Activated CD4-positive, alpha-beta T cell treated with anti-CD3 and anti-CD28 coated beads, Interleukin-2, amount 50 U/mL, for 16 hours (primary cell): ENCODE data around the gene KCNN4.
"Not testable (repeated sequence)": the region's sequence is repeated elsewhere in the genome, so short reads cannot be mapped to it uniquely, and the experiment has no call there.

Experiments
- DNase-seq: peaks from one replicate; pipeline ENCODE4 v3.0.0-alpha.2; 2020

Gene KCNN4

DNA sequence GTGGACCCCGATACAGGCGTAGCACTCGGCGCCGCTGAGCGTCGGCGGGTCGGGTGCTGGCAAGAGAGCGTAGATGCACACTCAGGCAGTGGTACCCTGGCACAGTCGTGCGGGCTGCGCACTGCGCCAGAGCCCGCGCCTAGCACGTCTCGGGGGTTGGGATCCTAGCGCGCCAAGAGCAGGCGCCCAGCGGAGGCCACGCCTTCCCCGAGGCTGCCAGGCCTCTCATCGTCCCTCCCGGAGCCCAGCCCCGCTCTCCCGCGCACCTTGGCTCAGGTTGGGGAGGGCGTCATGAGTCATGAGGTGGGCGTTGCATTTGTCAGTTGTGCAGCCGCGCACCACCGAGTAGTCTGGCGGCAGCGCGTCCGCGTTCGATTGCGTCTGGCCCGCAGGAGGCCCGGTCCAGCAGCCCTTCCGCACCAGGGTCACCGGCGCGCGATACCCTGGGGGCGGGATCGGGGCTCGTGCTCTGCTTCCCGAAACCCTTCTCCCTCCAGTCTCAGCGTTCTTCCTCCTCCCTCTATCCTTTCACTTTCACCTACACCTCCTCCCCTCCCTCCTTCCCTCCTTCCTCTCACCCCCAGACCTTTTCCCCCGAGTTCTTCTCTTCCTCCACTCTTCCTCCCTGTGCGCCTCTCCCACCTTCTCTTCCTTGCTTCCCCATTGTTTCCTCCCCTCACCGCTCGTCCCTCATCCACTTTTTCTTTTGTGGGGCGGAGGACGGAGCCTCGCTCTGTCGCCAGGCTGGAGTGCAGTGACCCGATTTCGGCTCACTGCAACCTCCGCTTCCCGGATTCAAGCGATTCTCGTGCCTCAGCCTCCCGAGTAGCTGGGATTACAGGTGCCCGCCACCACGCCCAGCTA, 18.0 kb upstream of the KCNN4 start:
- DNase-seq = no peak

DNA sequence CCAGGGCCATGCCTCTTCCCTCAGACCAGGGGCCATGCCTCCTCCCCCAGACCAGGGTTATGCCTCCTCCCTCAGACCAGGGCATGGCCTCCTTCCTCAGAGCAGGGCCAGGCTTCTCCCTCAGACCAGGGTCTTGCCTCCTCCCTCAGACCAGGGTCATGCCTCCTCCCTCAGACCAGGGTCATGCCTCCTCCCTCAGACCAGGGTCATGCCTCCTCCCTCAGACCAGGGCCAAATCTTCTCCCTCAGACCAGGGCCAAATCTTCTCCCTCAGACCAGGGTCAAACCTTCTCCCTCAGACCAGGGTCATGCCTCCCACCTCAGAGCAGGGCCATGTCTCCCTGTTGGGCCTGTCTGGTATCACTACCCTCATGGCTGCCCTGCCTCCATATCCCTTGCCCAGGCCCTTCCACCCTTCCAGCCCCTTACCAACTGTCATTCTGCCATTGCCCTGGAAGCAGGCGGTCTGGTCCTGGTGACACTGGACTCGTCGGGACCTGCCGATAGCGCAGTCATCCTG, 17.3 kb upstream of the KCNN4 start:
- no peak for DNase-seq

DNA sequence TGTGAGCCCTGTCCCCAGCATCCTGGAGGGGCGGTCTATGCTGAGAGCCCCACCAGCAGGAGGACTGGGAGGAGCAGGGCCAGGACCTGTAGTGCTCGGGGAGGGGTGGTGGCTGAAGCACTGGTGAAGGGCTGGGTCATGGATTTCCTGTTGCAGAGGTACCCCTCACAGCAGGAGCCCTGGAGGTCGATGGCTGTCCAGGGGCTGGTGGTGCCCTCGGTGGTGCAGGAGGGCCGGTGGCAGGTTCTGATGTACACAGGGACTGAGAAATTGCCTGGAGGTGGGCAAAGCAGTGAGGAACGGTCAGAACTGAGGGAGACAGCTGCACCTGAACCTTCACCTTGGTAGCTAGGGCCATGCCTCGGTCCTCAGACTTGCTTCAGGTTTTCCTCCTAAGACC, 16.8 kb upstream of the KCNN4 start:
- DNase-seq = no peak

DNA sequence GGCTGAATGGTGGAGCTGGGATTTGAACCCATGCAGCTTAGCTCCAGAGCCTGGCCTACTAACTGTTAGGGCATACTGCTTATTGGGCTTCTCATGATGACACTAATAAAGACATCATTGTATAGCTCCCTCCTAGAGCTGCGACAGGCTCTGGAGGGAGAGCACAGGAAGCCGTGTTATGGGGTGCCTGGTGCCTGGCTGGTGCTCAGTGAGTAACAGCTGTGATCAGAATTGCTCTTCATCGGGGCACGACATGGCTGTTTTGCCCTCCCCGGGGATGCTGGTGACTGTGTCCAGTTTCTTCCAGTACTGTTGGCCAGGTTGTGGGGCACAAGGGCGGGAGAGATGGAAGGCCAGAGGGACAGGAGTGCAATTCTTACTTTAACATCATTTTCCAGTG, 16.3 kb upstream of the KCNN4 start:
- no peak for DNase-seq

DNA sequence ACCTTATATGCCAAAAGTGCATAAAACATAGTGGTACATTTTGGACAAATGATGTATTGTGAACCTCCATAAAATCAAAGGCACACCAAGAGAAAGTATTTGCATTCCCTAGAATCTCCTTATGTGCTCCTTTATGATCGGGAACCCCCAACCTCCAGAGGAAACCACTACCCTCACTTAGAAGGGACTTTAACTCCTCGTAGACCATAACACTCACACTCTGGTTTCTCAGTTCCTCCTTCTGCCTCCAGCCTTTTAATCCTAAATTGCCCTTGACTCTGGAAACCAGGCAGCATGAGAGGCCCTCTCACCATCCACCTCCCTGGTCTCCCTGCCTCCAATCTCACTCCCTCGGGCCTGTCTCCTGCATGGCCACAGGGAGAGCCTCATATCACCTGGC, 9.8 kb upstream of the KCNN4 start:
- no peak for DNase-seq

DNA sequence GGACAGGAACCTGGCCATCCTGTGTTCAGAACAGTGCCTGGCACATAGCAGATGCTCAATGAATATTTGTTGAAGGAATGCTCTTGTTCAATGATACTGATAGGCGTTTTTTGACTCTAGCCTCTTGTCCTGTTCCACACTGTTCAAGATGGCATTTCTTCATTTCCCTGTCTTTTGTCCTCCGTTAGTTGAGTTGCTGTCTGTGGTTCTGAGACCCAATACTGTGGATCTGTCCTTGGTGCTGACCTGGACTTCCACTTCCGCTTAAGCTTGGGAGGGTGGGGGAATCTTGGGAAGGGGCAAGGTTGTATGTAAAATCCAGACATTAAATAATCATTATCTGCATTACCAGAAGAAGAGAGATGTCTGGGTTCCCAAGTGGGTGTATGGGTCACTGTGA, 8.3 kb upstream of the KCNN4 start:
- DNase-seq = no peak

DNA sequence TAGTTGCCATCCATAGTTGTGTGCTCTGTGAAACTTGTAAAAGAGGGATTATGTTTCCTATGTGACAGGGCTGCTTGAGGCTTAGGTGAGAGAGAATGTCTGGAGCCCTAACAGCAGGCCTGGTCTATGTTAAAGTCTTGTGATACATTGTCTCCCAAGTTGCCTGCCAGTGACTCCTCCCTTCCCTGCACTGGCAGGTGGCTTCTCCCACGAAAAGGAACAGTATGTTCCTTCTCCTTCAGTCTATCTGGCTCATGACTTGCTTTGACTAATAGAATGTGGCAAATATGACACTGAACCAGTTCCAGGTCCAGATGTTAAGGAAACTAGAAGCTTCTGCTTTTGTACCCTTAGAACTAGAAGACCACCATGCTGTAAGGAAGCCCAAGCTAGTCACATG, 5.9 kb upstream of the KCNN4 start:
- no peak for DNase-seq

DNA sequence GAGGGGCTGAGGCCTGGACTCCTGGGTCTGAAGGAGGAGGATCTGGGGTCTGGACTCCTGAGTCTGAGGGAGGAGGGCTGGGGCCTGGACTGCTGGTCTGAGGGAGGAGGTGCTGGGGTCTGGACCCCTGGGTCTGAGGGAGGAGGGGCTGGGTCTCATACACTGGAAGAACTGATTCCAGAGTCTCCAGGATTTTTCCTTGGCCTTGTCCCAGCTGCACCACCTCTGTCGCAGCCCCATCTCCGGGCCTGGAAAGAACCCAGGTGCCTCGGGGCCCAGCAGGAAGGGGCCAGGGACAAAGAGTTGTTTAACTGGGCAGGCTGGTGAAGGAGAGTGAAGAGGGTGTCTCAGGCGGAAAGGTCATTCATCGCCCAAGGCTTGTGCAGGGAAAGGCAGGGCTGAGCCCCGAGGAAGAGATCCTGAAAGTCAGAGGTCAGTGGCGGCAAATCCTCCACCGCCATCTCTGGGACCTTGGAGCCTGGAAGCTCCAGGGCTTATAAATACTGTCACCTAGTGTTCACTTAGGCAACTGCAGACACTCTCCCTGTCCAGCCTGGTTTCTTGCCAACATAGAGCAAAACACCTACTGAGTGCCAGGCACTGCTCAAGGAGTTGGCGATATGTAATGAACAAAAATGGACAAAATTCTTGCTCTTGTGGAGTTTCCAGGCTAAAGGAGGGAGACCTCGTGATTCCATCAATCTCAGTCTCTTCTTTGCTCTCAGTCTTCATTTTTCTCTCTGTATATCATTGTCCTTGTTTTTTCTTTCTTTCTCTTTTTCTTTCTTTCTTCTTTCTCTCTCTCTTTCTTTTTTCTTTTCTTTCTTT, 4.4 kb upstream of the KCNN4 start:
- peak; percentile 83 for DNase-seq

DNA sequence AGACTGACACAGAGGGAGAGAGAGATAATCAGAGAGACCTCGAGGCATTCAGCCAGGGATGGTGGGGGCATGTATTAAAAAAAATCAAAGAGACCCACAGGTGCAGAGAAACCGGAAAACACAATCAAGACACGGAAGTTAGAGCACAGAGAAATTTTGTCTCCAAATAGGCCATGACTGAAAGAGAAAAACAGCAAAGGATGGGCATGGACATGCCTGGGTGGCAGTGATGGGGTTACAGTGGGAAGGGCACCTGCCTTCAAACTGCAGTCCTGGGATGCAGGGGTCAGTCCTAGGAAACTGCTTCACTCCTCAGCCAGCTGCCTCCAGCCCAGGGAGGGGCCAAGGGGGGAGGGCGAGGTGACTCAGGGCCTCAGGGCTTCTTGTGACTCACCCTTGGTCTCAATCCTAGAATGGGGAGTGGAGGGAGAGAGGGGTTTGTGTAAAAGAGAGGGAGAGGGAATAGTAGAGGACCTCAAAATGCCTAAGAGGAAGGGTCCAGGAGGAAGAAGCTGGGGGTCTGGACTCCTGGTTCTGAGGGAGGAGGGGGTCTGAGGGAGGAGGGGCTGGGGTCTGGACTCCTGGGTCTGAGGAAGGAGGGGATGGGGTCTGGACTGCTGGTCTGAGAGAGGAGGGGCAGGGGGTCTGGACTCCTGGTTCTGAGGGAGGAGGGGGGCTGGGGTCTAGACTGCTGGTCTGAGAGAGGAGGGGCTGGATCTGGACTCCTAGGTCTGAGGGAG, 3.6 kb upstream of the KCNN4 start:
- peak; percentile 76 for DNase-seq

- no peak for DNase-seq
Measured at GRCh38 chr19:43783636-43784035, 2.9 kb upstream of the KCNN4 start.

- no peak for DNase-seq
Measured at GRCh38 chr19:43782689-43783231, 2.0 kb upstream of the KCNN4 start.

DNA sequence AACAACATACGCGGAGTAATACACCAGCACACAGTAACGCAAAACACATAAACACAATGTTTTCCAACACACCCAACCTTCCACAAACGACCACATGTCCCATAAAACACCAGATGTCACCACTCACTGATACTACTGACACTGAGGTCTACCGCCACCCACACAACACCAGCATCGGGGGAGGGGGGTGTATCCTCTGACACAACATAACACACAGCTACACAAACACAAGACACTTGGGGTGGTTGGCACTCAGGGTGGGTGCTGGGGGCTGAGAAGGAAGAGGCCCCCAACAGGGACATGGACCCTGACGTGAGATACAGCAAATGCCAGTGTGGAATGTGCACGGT, 1.5 kb upstream of the KCNN4 start:
- no peak for DNase-seq

GRCh38 chr19:43781630-43782310, 997 bp upstream of the KCNN4 start:
- peak; percentile 79 for DNase-seq

DNA sequence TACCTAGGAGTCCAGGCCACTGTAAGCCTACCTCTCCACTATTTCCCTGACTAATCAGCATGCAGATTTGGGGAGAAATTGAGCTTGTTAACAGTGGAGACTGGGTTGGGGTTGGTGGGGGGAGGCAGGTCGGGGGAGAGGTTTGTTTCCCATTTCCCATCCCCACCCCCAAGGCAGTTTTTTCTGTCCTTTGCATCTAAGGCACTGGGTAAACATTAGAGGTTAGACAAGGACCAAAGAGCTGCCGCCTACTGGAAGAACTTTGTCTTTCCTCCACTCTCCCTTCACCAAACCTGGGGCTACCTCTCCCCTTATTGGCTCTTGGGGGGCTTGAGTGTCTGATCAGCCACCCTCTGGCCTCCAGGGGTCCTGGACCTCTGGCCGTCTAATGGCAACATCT, 953 bp downstream of the KCNN4 start:
- peak; percentile 44 for DNase-seq

DNA sequence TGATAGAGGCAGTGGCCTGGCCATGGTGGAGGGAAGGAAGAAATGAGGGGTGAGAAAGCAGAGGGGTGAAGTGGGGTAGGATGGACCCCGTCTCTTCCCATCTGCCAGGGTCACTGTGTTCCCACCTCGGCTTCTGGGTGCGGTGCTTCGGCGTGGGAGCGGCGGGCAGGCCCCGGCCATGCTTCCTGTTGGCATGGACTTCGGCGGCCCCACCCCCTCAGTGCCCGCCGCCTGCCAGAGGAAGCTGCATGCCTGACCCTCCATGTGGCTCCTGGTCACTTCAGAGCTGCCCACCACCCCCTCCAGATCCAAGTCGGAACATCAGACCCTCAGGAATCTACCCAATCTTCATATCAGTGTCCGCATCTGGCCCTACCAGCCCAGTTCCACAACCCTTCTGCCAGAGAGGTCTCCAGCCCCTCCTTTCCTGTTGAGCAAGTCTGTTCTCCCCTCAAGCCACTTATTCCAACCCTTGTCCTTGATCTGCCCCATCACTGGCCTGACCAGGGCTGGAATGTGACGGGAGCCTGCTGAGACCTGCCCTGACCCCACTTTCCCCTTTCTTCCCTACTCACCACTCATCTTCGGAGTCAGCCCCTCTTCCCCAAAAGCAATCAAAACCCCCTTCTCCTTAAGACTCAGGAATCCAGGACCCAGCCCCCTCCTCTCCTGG, 1.5 kb downstream of the KCNN4 start:
- no peak for DNase-seq

GRCh38 chr19:43778651-43779050, 2.1 kb downstream of the KCNN4 start:
- DNase-seq = no peak

GRCh38 chr19:43777163-43777695, 3.5 kb downstream of the KCNN4 start:
- DNase-seq = no peak

DNA sequence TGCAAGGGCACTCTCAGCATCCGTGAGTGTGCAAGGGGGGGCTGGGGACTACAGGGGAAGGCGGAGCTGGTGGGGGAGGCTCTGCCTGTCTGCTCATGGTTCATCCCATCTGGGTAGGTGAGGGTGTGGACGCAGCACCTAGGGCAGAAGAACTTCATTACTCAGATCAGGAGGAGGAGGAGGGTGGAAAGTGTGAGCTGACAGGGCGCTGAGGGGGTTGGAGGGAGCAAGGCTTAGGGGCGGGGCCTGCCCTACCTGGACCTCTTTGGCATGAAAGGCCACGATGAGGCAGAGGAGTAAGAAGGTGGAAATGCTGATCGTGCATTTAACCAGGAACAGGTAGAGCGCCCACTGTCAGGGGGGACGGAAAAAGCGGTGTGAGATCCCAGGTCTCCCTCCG, 4.5 kb downstream of the KCNN4 start:
- DNase-seq = peak; percentile 67

DNA sequence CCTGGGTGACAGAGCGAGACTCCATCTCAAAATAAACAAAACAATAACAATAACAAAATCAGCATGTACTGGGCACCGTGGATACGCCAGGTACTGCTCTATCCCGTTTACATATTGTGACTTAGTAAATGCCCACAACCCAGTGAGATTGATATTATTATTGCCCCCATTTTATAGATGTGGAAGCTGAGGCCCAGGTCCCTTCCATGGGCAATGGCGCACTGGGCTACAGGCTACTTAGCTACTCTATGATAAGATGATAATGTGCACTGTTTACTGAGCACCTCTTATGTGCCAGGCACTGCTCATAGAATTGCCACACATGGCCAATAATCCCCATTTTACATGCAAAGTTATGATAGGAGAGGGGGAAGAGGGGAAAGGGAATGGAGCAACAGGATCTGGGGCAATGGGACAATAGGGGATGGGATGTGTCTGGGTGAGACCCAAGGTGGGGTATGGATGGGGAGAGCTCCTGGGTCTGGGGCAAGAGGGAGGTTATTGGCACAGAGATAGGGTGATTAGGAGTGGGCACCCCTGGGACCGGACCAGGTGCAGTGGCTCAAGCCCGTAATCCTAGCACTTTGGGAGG, 5.4 kb downstream of the KCNN4 start:
- no peak for DNase-seq

DNA sequence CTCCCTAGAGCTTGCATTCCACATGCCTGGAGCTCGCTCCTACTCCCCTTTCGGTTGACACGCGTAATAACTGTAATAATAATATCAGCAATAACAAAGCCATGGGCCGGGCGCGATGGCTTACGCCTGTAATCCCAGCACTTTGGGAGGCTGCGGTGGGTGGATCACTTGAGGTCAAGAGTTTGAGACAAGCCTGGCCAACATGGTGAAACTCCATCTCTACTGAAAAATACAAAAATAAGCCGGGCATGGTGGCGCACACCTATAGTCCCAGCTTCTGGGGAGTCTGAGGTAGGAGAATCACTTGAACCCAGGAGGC, 5.9 kb downstream of the KCNN4 start:
- not testable (repeated sequence) for DNase-seq
